Measurements from ENCODE around the gene BBOX1. TPM values are rescaled to one million over a fixed set of nuclear protein-coding genes. Genes with fewer than 3 reads are reported as not detected.

The BBOX1 gene
- total and polyA plus RNA-seq, 2 of the 8 experiments (the other 6 are each of a cell fraction or from before 2014, with no cell fraction given): not detected

- Histone ChIP-seq H2AK5ac (ENCODE audit: low read depth, low read length) (no peak overlapping the region), H2AFZ (ENCODE audit: low read length) (no peak overlapping the region), H3K4me1 (replicated peaks in 1 of 4; ENCODE audit: control insufficient read depth in 3 of 4, insufficient read depth in 4 of 4, low read length in 3 of 4) (no peaks in the 10 kb centered on the region), H3K14ac (ENCODE audit: insufficient read length) (no peak overlapping the region), H2BK20ac (ENCODE audit: low read length) (no peak overlapping the region), H3K23me2 (ENCODE audit: low read depth, low read length) (no peaks in the 10 kb centered on the region), H3K56ac (replicated peaks; ENCODE audit: insufficient read length, low read depth, low read length) (no peak overlapping the region), H3K9me3 (ENCODE audit: insufficient read depth in 2 of 2, low read depth in 1 of 2, low read length in 1 of 2) (no peaks in the 10 kb centered on the region), H3K79me1 (ENCODE audit: low read depth, low read length) (no peaks in the 10 kb centered on the region), H3K27ac (ENCODE audit: low read depth, low read length) (no peak overlapping the region), H3K36me3 (ENCODE audit: control insufficient read depth in 2 of 4, insufficient read depth in 4 of 4, low read length in 3 of 4) (no peaks in the 10 kb centered on the region), H3K79me2 (ENCODE audit: control insufficient read depth in 1 of 2, insufficient read depth in 2 of 2, low read length in 2 of 2) (no peaks in the 10 kb centered on the region), H3K23ac (ENCODE audit: insufficient read length) (no peak overlapping the region), H2BK120ac (replicated peaks; ENCODE audit: low read depth, low read length) (no peak overlapping the region), H4K5ac (ENCODE audit: insufficient read length, low read depth, low read length) (no peak overlapping the region), H3K4me3 (ENCODE audit: extremely low read depth in 1 of 4, insufficient read depth in 2 of 4, low read depth in 3 of 4, low read length in 4 of 4) (no peak overlapping the region), H3K4me2 (ENCODE audit: insufficient read depth in 1 of 2, low read depth in 2 of 2, low read length in 2 of 2) (no peak overlapping the region), H2BK5ac (ENCODE audit: low read depth, low read length) (no peak overlapping the region), H2BK12ac (ENCODE audit: low read depth, low read length) (no peak overlapping the region), H4K20me1 (replicated peaks in 1 of 2; ENCODE audit: control insufficient read depth in 1 of 2, insufficient read depth in 2 of 2, low read length in 2 of 2) (no peaks in the 10 kb centered on the region), H4K91ac (replicated peaks; ENCODE audit: insufficient read length, low read length) (no peak overlapping the region), H3K4ac (replicated peaks; ENCODE audit: insufficient read length, low read depth, low read length) (no peak overlapping the region), H3K18ac (ENCODE audit: extremely low read depth, low read length) (no peak overlapping the region), H2BK15ac (ENCODE audit: low read length) (no peak overlapping the region), H3K27me3 (replicated peaks in 1 of 4; ENCODE audit: control insufficient read depth in 3 of 4, extremely low read depth in 1 of 4, insufficient read depth in 3 of 4, low read length in 3 of 4) (no peaks in the 10 kb centered on the region), H4K8ac (ENCODE audit: extremely low read depth, insufficient read depth, low read length) (no peak overlapping the region), H3K9ac (replicated peaks in 1 of 4; ENCODE audit: extremely low read depth in 1 of 4, low read depth in 3 of 4, low read length in 3 of 4) (no peak overlapping the region)
- ChIA-PET CTCF (ENCODE audit: partially characterized antibody) (no interaction called here), POLR2A (ENCODE audit: partially characterized antibody) (interaction anchor here (0.6 kb wide), 1 partner anchor 57 kb away, joined by 3 read pairs; no protein-coding TSS in a partner anchor)
- no peak for DNase-seq (ENCODE audit: low read depth in 1 of 2, low spot score in 2 of 2)
- 89% methylated on average over 3 of the region's 3 CpGs; no CpG with 5 or more reads in 1 of the 2 experiments for WGBS, 2 experiments (ENCODE audit: extremely low coverage in 1 of 2, insufficient coverage in 1 of 2, insufficient read length in 1 of 2, insufficient replicate concordance in 2 of 2, low coverage in 1 of 2, low lambda C conversion rate in 2 of 2, missing lambda C conversion rate in 1 of 2)
- FAIRE-seq: no peak
- no peak for TF ChIP-seq CREB1 (IDR thresholded peaks at IDR 0.05)
- no peak for TF ChIP-seq MAX (IDR thresholded peaks at IDR 0.05)
- no peak for TF ChIP-seq TAF1 (IDR thresholded peaks at IDR 0.05; ENCODE audit: low read depth, low read length)
- no peak for TF ChIP-seq TAF7 (optimal IDR thresholded peaks at IDR 0.05; ENCODE audit: borderline replicate concordance, low read depth, low read length)
- TF ChIP-seq SIX5 (IDR thresholded peaks at IDR 0.05; ENCODE audit: low read depth, low read length): no peak
- TF ChIP-seq CTBP2 (IDR thresholded peaks at IDR 0.05; ENCODE audit: borderline replicate concordance, insufficient read depth, insufficient read length, low read length): no peak
- no peak for TF ChIP-seq EZH2 (IDR thresholded peaks at IDR 0.05; ENCODE audit: low read depth, low read length, severe bottlenecking)
- TF ChIP-seq HDAC2 (IDR thresholded peaks at IDR 0.05; ENCODE audit: borderline replicate concordance in 1 of 2, low read depth in 2 of 2, low read length in 2 of 2): no peak
- TF ChIP-seq RFX5 (IDR thresholded peaks at IDR 0.05; ENCODE audit: borderline replicate concordance, low read depth, low read length): no peak
- TF ChIP-seq EP300 (IDR thresholded peaks at IDR 0.05; ENCODE audit: borderline replicate concordance in 1 of 2, low read depth in 2 of 2, low read length in 2 of 2): no peak
- TF ChIP-seq E2F6 (IDR thresholded peaks at IDR 0.05): no peak
- TF ChIP-seq SP4 (IDR thresholded peaks at IDR 0.05; ENCODE audit: low read length): no peak
Observed at GRCh38 chr11:27060816-27061460, 20.3 kb downstream of the BBOX1 start.

Measured in H1 (cell line).